HG03521 (cell line): ENCODE measurements around the gene METAP1D.

Source experiments
- ATAC-seq: cut with Tn5 transposase; IDR thresholded peaks from one replicate; pipeline ENCODE4 v1.9.1; 2021; ENCODE audit warnings: mild to moderate bottlenecking, moderate library complexity; ENCODE audit not compliant: unreplicated experiment

METAP1D gene

GRCh38 chr2:172129404-172129803 lies 129.7 kb downstream of the METAP1D start:
- no peak for ATAC-seq
